ENCODE data around the gene ERVW-1.

Gene ERVW-1

DNA sequence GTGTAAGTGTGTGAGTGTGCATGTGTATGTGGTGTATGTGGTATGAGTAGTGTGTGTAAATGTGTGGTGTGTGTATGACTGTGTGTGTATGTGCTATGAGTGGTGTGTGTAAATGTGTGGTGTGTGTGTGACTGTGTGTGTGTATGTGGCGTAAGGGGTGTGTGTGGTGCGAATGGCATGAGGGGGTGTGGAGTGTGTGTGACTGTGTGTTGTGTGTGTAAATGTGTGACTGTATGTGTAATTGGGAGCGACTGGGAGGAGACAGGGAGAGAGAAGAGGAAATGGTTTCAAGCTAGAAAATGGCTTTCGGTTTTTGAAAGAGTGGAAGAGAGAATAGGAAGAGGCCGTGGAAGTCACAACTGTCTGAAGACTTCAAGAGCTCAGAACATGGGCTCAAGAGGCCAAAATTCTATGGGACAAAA is 54.0 kb downstream of the ERVW-1 start:
- Mint-ChIP-seq H3K27ac (no peak overlapping the region), H3K4me1 (ENCODE audit: low read depth) (peaks cover 15% of the 10 kb centered on the region), H3K36me3 (ENCODE audit: low read depth) (no peaks in the 10 kb centered on the region), H3K27me3 (peaks cover 34% of the 10 kb centered on the region), H3K4me3 (no peak overlapping the region), H3K9me3 (no peaks in the 10 kb centered on the region)
- DNase-seq, result no peak

DNA sequence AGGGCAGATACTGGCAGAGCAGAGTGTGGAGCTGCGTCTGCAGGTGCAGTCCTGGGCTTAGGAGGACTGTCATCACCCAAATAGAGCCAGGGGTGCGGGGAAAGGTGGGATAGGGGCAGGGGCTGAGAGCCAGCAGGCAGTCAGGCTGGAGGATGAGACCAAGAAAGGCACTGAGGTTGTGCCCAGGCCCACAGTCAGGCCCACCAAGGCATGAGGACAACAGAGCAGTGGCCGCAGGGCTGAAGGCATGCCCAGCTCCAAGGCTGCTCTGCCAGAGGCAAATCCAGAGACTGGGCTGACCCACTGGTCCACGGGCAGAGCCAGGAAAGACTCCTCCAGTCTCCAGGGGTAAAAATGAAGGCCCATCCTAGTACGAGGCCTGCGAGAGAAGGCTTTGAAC is 54.8 kb downstream of the ERVW-1 start:
- Mint-ChIP-seq H3K4me1 (ENCODE audit: low read depth) (peaks cover 15% of the 10 kb centered on the region), H3K27ac (no peak overlapping the region), H3K27me3 (peaks cover 34% of the 10 kb centered on the region), H3K9me3 (no peaks in the 10 kb centered on the region), H3K36me3 (ENCODE audit: low read depth) (no peaks in the 10 kb centered on the region), H3K4me3 (no peak overlapping the region)
- DNase-seq, result no peak

DNA sequence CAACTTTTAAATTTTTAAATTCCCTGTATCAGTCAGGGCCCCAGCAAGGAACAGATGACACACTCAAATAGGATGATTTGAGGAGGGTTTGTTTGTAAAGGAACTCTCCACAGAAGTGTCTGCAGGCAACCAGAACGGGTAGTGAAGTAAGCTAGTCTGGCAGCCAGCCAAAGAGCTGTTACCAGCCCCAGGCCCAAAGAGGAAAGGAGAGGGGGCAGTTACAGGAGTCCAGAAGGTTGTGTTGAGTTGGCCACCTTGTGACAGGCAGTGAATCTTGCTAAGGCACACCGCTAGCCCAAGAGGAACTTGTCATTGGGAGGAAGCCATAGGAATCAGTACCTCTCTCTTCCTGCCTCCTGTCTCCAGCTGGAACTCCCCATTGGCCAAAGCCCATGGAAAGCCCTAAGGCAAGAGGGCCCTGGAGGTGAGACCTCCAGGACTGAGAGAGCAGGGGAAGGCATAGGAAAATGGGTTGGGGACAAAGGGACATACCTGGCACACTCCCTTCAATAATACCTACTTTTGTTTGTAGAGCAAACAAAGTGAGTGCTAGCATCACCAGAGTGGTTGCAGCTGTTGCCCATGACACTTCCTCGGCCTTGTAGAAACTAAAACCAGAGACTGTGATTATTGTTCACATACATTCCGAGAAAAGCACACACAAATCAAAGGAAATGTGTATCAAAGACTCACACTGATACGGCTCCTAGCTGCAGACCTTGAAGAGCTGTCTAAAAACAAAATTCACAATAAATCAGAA is 55.9 kb downstream of the ERVW-1 start:
- Mint-ChIP-seq H3K4me3 (no peak overlapping the region), H3K27ac (no peak overlapping the region), H3K27me3 (peaks cover 28% of the 10 kb centered on the region), H3K36me3 (ENCODE audit: low read depth) (no peaks in the 10 kb centered on the region), H3K4me1 (ENCODE audit: low read depth) (peaks cover 15% of the 10 kb centered on the region), H3K9me3 (no peaks in the 10 kb centered on the region)
- DNase-seq, result no peak
